Astrocyte of the cerebellum (primary cell): ENCODE data around the gene CNTNAP2.

Source experiments
- DNase-seq: peaks from one replicate; pipeline ENCODE4 v3.0.0-alpha.2; 2011; ENCODE audit warnings: low read depth
- H3K4me3 ChIP-seq: 2 replicates; pipeline ENCODE4 v1.5.1; 2011; ENCODE audit warnings: mild to moderate bottlenecking, low read depth, low read length, moderate library complexity
- CTCF ChIP-seq: IDR thresholded peaks from 2 replicates; pipeline ENCODE4 v1.5.1; 2012; ENCODE audit warnings: low read length, low read depth, moderate library complexity, mild to moderate bottlenecking; ENCODE audit errors: missing control alignments
- in situ Hi-C: cut with HindIII; loops from 2 replicates; pipeline ENCODE4 v1.10.0; 2017; ENCODE audit warnings: low sequenced_read_pairs

Gene CNTNAP2

GRCh38 chr7:146449625-146450024 is 333.0 kb downstream of the CNTNAP2 start:
- TF ChIP-seq CTCF, result no peak
- in situ Hi-C loops, result no loop called here
- H3K4me3 ChIP-seq, result no peak overlapping the region
- no peak for DNase-seq

GRCh38 chr7:146455091-146455655 is 338.6 kb downstream of the CNTNAP2 start:
- in situ Hi-C loops, result no loop called here
- no peak for DNase-seq
- TF ChIP-seq CTCF, result no peak
- H3K4me3 ChIP-seq, result no peak overlapping the region

GRCh38 chr7:146479040-146479439 is 362.4 kb downstream of the CNTNAP2 start:
- DNase-seq, result no peak
- no peak overlapping the region for H3K4me3 ChIP-seq
- in situ Hi-C loops, result no loop called here
- TF ChIP-seq CTCF, result no peak

- no peak for TF ChIP-seq CTCF
Observed at GRCh38 chr7:146486519-146486918, 369.9 kb downstream of the CNTNAP2 start.

GRCh38 chr7:146492017-146492416 is 375.4 kb downstream of the CNTNAP2 start:
- DNase-seq, result no peak
- no peak overlapping the region for H3K4me3 ChIP-seq
- in situ Hi-C loops, result no loop called here

More at GRCh38 chr7:146486519-146486918, 369.9 kb downstream of the CNTNAP2 start:
- H3K4me3 ChIP-seq, result no peak overlapping the region
- DNase-seq, result no peak
- in situ Hi-C loops, result no loop called here

GRCh38 chr7:146494952-146495596 is 378.5 kb downstream of the CNTNAP2 start:
- no peak for DNase-seq
- in situ Hi-C loops, result no loop called here
- H3K4me3 ChIP-seq, result no peak overlapping the region
- no peak for TF ChIP-seq CTCF

More at GRCh38 chr7:146492017-146492416, 375.4 kb downstream of the CNTNAP2 start:
- no peak for TF ChIP-seq CTCF
